ENCODE measurements around the gene TDRD7.

TDRD7 gene

GRCh38 chr9:97534185-97534584, 122.3 kb downstream of the TDRD7 start:
- H3K27ac ChIP-seq: no peak overlapping the region
- no peaks in the 10 kb centered on the region for H3K9me3 ChIP-seq (ENCODE audit: control insufficient read depth, low read length)
- H3K4me3 ChIP-seq (ENCODE audit: low read depth, low read length): no peak overlapping the region
- H3K27me3 ChIP-seq (ENCODE audit: control insufficient read depth, insufficient read depth, low read length): no peaks in the 10 kb centered on the region
- no peaks in the 10 kb centered on the region for H3K36me3 ChIP-seq (ENCODE audit: control insufficient read depth, insufficient read depth, low read length)
- no peak for TF ChIP-seq CTCF (IDR thresholded peaks at IDR 0.05)
- H3K4me2 ChIP-seq (ENCODE audit: low read length): no peak overlapping the region
- H2AFZ ChIP-seq: no peak overlapping the region
- H3K4me1 ChIP-seq: no peaks in the 10 kb centered on the region
- no peaks in the 10 kb centered on the region for H3K79me2 ChIP-seq
- no peak overlapping the region for H3K9ac ChIP-seq

DNA sequence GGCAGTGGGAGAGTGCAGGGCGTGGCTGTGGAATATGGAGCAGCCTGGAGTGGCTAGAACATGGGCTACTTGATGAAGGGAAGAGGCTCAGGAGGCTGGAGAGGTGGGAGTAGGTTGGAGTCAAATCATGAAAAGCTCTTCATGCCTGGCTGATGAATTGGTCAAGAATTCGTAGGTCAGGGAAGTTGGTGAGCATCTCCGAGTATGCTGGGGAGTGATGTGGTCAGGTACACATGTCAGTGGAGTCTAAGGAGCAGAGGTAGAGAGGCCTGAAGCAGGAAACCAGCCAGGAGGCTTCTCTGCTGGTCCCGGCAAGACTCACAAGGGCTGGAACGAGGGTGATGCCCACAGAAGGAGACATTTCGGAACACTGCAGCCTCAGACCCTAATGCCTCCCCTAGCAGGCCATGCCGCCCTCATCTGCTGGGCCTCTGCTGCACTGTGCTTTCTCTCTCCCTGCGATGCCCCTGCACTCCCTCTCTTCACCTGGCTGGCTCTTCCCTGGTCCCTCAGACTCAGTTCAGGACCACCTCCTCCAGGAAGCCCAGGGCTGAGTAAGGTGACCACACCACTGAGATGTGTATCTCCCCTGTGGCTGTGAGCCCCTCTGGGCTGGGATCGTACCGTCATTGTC, 123.2 kb downstream of the TDRD7 start:
- Histone ChIP-seq H3K27me3 (ENCODE audit: control insufficient read depth, insufficient read depth, low read length) (no peaks in the 10 kb centered on the region), H3K4me3 (ENCODE audit: low read depth, low read length) (no peak overlapping the region), H3K79me2 (no peaks in the 10 kb centered on the region), H3K9me3 (ENCODE audit: control insufficient read depth, low read length) (no peaks in the 10 kb centered on the region), H3K27ac (no peak overlapping the region), H3K9ac (no peak overlapping the region), H2AFZ (no peak overlapping the region), H3K36me3 (ENCODE audit: control insufficient read depth, insufficient read depth, low read length) (no peaks in the 10 kb centered on the region), H3K4me1 (no peaks in the 10 kb centered on the region), H3K4me2 (ENCODE audit: low read length) (no peak overlapping the region)
- no peak for TF ChIP-seq CTCF (IDR thresholded peaks at IDR 0.05)

- H2AFZ ChIP-seq: no peak overlapping the region
- H3K4me1 ChIP-seq: no peaks in the 10 kb centered on the region
- H3K4me2 ChIP-seq (ENCODE audit: low read length): no peak overlapping the region
- no peak for TF ChIP-seq CTCF (IDR thresholded peaks at IDR 0.05)
- no peak overlapping the region for H3K9ac ChIP-seq
- H3K36me3 ChIP-seq (ENCODE audit: control insufficient read depth, insufficient read depth, low read length): no peaks in the 10 kb centered on the region
- no peaks in the 10 kb centered on the region for H3K27me3 ChIP-seq (ENCODE audit: control insufficient read depth, insufficient read depth, low read length)
- H3K27ac ChIP-seq: no peak overlapping the region
- no peak overlapping the region for H3K4me3 ChIP-seq (ENCODE audit: low read depth, low read length)
- no peaks in the 10 kb centered on the region for H3K79me2 ChIP-seq
- no peaks in the 10 kb centered on the region for H3K9me3 ChIP-seq (ENCODE audit: control insufficient read depth, low read length)
Observed at GRCh38 chr9:97535771-97536170, 123.9 kb downstream of the TDRD7 start.

GRCh38 chr9:97536480-97536879, 124.6 kb downstream of the TDRD7 start:
- Histone ChIP-seq H3K79me2 (no peaks in the 10 kb centered on the region), H3K27me3 (ENCODE audit: control insufficient read depth, insufficient read depth, low read length) (no peaks in the 10 kb centered on the region), H3K4me1 (no peaks in the 10 kb centered on the region), H3K9me3 (ENCODE audit: control insufficient read depth, low read length) (no peaks in the 10 kb centered on the region), H3K36me3 (ENCODE audit: control insufficient read depth, insufficient read depth, low read length) (no peaks in the 10 kb centered on the region), H3K4me3 (ENCODE audit: low read depth, low read length) (no peak overlapping the region), H3K27ac (no peak overlapping the region), H2AFZ (no peak overlapping the region), H3K9ac (no peak overlapping the region), H3K4me2 (ENCODE audit: low read length) (no peak overlapping the region)
- TF ChIP-seq CTCF (IDR thresholded peaks at IDR 0.05): no peak

GRCh38 chr9:97543561-97543960, 131.7 kb downstream of the TDRD7 start:
- no peak overlapping the region for H3K4me3 ChIP-seq (ENCODE audit: low read depth, low read length)
- H2AFZ ChIP-seq: no peak overlapping the region
- TF ChIP-seq CTCF (IDR thresholded peaks at IDR 0.05): no peak
- no peaks in the 10 kb centered on the region for H3K4me1 ChIP-seq
- no peak overlapping the region for H3K4me2 ChIP-seq (ENCODE audit: low read length)
- no peaks in the 10 kb centered on the region for H3K27me3 ChIP-seq (ENCODE audit: control insufficient read depth, insufficient read depth, low read length)
- no peaks in the 10 kb centered on the region for H3K9me3 ChIP-seq (ENCODE audit: control insufficient read depth, low read length)
- no peaks in the 10 kb centered on the region for H3K36me3 ChIP-seq (ENCODE audit: control insufficient read depth, insufficient read depth, low read length)
- no peak overlapping the region for H3K27ac ChIP-seq
- H3K9ac ChIP-seq: no peak overlapping the region
- no peaks in the 10 kb centered on the region for H3K79me2 ChIP-seq

Data from parathyroid adenoma (tissue), 2 donors.